Left colon (tissue), 2 donors: ENCODE measurements around the gene GLDN. TPM values are rescaled to one million over a fixed set of nuclear protein-coding genes. Genes with fewer than 3 reads are reported as not detected.
A peak's percentile ranks its signal among the peaks of the same experiment; 100 is the strongest.
"Not testable (repeated sequence)": the region's sequence is repeated elsewhere in the genome, so short reads cannot be mapped to it uniquely, and the experiment has no call there.

Source experiments
- ATAC-seq: fragments of 200-7000 bp; cut with Tn5 transposase; one replicate; pipeline ENCODE4 v1.9.1; 2020; ENCODE audit warnings: mild to moderate bottlenecking, moderate library complexity
- DNase-seq, 2 donors: peaks; one replicate each; pipeline ENCODE4 v3.0.0-alpha.2; 2020
- intact Hi-C, 2 donors: fragments of 100-400 bp; cut with DNase I in 1 of 2; cut with micrococcal nuclease in 1 of 2; formaldehyde crosslinking; loops; one replicate each; pipeline versions ENCODE4 v1.11.2 to v1.14.0; 2022; cut with DNase I, micrococcal nuclease
- total RNA-seq, 2 donors: library from RNA; stranded (reverse); fragmentation: NEBNext Ultra II Directional; extraction: Animal tissue kit (Norgen Biotek cat#: 25700); gene quantifications; one replicate each; pipeline ENCODE4 v1.2.1, GENCODE V29; 2021
- donor health status: DM: no; HTN: no; CAD: no.
- donor health status: DM: yes; HTN: yes; CAD: no.

Gene GLDN
- total RNA-seq, 2 donors from 2014 or later: 3.2 to 21.5 TPM

- no peak for ATAC-seq
- intact Hi-C loops: no loop called here
- DNase-seq: no peak
Observed at GRCh38 chr15:51403946-51404695, 62.7 kb downstream of the GLDN start.

GRCh38 chr15:51405693-51406523, 64.5 kb downstream of the GLDN start:
- intact Hi-C loops: no loop called here
- no peak for DNase-seq

GRCh38 chr15:51414256-51414860, 72.9 kb downstream of the GLDN start:
- no peak for ATAC-seq
- no peak for DNase-seq
- intact Hi-C loops: no loop called here

More at GRCh38 chr15:51405693-51406523, 64.5 kb downstream of the GLDN start:
- ATAC-seq: no peak

GRCh38 chr15:51416129-51416528, 74.7 kb downstream of the GLDN start:
- intact Hi-C loops: no loop called here
- DNase-seq (no peak), ATAC-seq (no peak)

- ATAC-seq, DNase-seq, intact Hi-C loops: not testable (repeated sequence)
Observed at GRCh38 chr15:51423040-51423439, 81.6 kb downstream of the GLDN start.

- DNase-seq (no peak), ATAC-seq (no peak)
- intact Hi-C loops: no loop called here
Observed at GRCh38 chr15:51424780-51425179, 83.3 kb downstream of the GLDN start.

GRCh38 chr15:51425517-51426040, 84.1 kb downstream of the GLDN start:
- ATAC-seq (no peak), DNase-seq (no peak)
- intact Hi-C loops: no loop called here

- intact Hi-C loops: no loop called here
- ATAC-seq (no peak), DNase-seq (no peak)
Observed at GRCh38 chr15:51438526-51438925, 97.1 kb downstream of the GLDN start.

GRCh38 chr15:51443282-51443914, 101.9 kb downstream of the GLDN start:
- ATAC-seq (peak; percentile 12), DNase-seq (no peak)
- intact Hi-C loops: no loop called here

- intact Hi-C loops: no loop called here
- no peak for DNase-seq
- ATAC-seq: no peak
Observed at GRCh38 chr15:51444112-51444511, 102.7 kb downstream of the GLDN start.

- DNase-seq: no peak
- no peak for ATAC-seq
- intact Hi-C loops: no loop called here
Observed at GRCh38 chr15:51444807-51445206, 103.4 kb downstream of the GLDN start.

- intact Hi-C loops, DNase-seq, ATAC-seq: not testable (repeated sequence)
Observed at GRCh38 chr15:51446029-51446744, 104.7 kb downstream of the GLDN start.

- DNase-seq (no peak), ATAC-seq (no peak)
- intact Hi-C loops: no loop called here
Observed at GRCh38 chr15:51447855-51448621, 106.6 kb downstream of the GLDN start.

GRCh38 chr15:51448622-51449399, 107.4 kb downstream of the GLDN start:
- intact Hi-C loops: no loop called here
- no peak for DNase-seq
- ATAC-seq: no peak

GRCh38 chr15:51450001-51450400, 108.5 kb downstream of the GLDN start:
- no peak for ATAC-seq
- no peak for DNase-seq
- intact Hi-C loops: no loop called here
